Natural killer cell (primary cell): ENCODE measurements around the gene RD3L. TPM values are rescaled to one million over a fixed set of nuclear protein-coding genes. Genes with fewer than 3 reads are reported as not detected.

ENCODE experiments used
- ATAC-seq, 3 donors: fragments of 150-1000 bp in 2 of 3; fragments of 200-7000 bp in 1 of 3; cut with Tn5 transposase; 1 replicate in 1 of 3; 2 replicates in 2 of 3; pipeline ENCODE4 v1.10.0; 2021; ENCODE audit warnings: mild to moderate bottlenecking in 2 of 3, moderate library complexity in 2 of 3
- DNase-seq, 2 donors: peaks; one replicate each; pipeline versions ENCODE4 v3.0.0 to v3.0.0-alpha.2; 2013 to 2021; ENCODE audit warnings: mixed read lengths in 1 of 2
- H3K27ac ChIP-seq: one replicate; pipeline ENCODE4 v1.5.1; 2013; ENCODE audit warnings: mild to moderate bottlenecking, low read length
- H3K27me3 ChIP-seq: one replicate; pipeline ENCODE4 v1.6.1; 2013; ENCODE audit warnings: low read length; ENCODE audit not compliant: control insufficient read depth, insufficient read depth
- H3K36me3 ChIP-seq: one replicate; pipeline ENCODE4 v1.6.1; 2013; ENCODE audit warnings: low read length; ENCODE audit not compliant: control insufficient read depth, insufficient read depth
- H3K4me1 ChIP-seq: one replicate; pipeline ENCODE4 v1.6.1; 2013; ENCODE audit warnings: low read length; ENCODE audit not compliant: control insufficient read depth, insufficient read depth
- H3K4me3 ChIP-seq: one replicate; pipeline ENCODE4 v1.5.1; 2013; ENCODE audit warnings: low read length
- H3K9me3 ChIP-seq: one replicate; pipeline ENCODE4 v1.6.1; 2013; ENCODE audit warnings: low read length; ENCODE audit not compliant: control insufficient read depth, insufficient read depth
- H3K27ac Mint-ChIP-seq, 2 donors: one replicate each; pipeline ENCODE4 v1.8.0; 2022; ENCODE audit warnings: mild to moderate bottlenecking in 2 of 2, mixed read lengths in 2 of 2, moderate library complexity in 1 of 2
- H3K27me3 Mint-ChIP-seq, 2 donors: one replicate each; pipeline ENCODE4 v1.8.0; 2022; ENCODE audit warnings: low read depth in 2 of 2, mixed read lengths in 2 of 2
- H3K36me3 Mint-ChIP-seq: one replicate; pipeline ENCODE4 v1.8.0; 2022; ENCODE audit warnings: mixed read lengths
- H3K4me1 Mint-ChIP-seq, 2 donors: one replicate each; pipeline ENCODE4 v1.8.0; 2022; ENCODE audit warnings: mixed read lengths in 2 of 2
- H3K4me3 Mint-ChIP-seq: one replicate; pipeline ENCODE4 v1.8.0; 2022; ENCODE audit warnings: mild to moderate bottlenecking, moderate library complexity, mixed read lengths
- H3K9me3 Mint-ChIP-seq, 2 donors: one replicate each; pipeline ENCODE4 v1.8.0; 2022; ENCODE audit warnings: mixed read lengths in 2 of 2
- CTCF ChIP-seq: fragments of 200-600 bp; IDR thresholded peaks from one replicate; pipeline ENCODE4 v1.8.0; 2022; ENCODE audit warnings: antibody characterized with exemption
- WGBS: methylation state at CpG from one replicate; pipeline ENCODE4 v1.1.7; 2013; ENCODE audit warnings: missing lambda C conversion rate; ENCODE audit not compliant: insufficient coverage; 5-methylcytosine and 5-hydroxymethylcytosine counted together
- intact Hi-C: fragments of 100-400 bp; cut with micrococcal nuclease; formaldehyde crosslinking; loops from one replicate; pipeline ENCODE4 v1.14.2; 2022
- total RNA-seq, 4 donors: library from RNA; stranded (reverse); fragments of 120-200 nt in 1 of 4; gene quantifications; one replicate each; pipeline versions ENCODE4 v1.2.3 to v1.2.4, GENCODE V29; 2013 to 2022

RD3L gene
- total RNA-seq, 3 donors from 2014 or later (not counting 1 experiment from before 2014, with no cell fraction given) = not detected

DNA sequence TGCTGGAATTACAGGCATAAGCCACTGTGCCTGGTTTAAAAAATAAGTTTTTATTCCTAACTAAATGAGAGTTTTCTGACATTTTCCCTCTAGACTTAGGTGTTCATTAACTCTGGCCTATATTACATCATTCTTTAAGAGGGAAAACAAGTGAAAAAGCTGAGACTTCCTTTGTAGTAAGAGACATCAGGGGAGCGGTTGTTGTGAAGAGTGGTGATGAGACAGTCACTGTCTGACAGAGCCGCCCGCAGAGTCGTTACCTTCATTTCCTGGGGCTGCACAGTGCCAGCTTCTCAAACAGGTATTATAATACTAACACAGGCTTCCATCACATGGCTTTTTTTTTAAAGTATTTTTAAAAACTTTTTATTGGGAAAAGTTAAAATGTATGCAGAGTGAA, 33.7 kb downstream of the RD3L start:
- WGBS = no CpG with 5 or more reads among the region's 4 CpGs
- H3K9me3 Mint-ChIP-seq = no peaks in the 10 kb centered on the region
- H3K4me3 ChIP-seq = no peak overlapping the region
- DNase-seq (peak in 1 of 2 donors; percentile 67), ATAC-seq (peak; percentile 62 to 71 (median 69))
- H3K27me3 Mint-ChIP-seq = peaks cover 2 to 11% of the 10 kb centered on the region in 2 donors
- peaks cover 19 to 27% of the 10 kb centered on the region in 2 donors for H3K4me1 Mint-ChIP-seq
- no peaks in the 10 kb centered on the region for H3K9me3 ChIP-seq
- intact Hi-C loops = no loop called here
- peak overlapping the region; percentile 40 for H3K4me3 Mint-ChIP-seq
- peak overlapping the region; percentile 56 to 86 for H3K27ac Mint-ChIP-seq
- no peaks in the 10 kb centered on the region for H3K36me3 Mint-ChIP-seq
- peaks cover 20% of the 10 kb centered on the region for H3K36me3 ChIP-seq
- H3K27ac ChIP-seq = peak overlapping the region; percentile 26
- peaks cover 24% of the 10 kb centered on the region for H3K4me1 ChIP-seq
- no peak for TF ChIP-seq CTCF
- H3K27me3 ChIP-seq = no peaks in the 10 kb centered on the region

DNA sequence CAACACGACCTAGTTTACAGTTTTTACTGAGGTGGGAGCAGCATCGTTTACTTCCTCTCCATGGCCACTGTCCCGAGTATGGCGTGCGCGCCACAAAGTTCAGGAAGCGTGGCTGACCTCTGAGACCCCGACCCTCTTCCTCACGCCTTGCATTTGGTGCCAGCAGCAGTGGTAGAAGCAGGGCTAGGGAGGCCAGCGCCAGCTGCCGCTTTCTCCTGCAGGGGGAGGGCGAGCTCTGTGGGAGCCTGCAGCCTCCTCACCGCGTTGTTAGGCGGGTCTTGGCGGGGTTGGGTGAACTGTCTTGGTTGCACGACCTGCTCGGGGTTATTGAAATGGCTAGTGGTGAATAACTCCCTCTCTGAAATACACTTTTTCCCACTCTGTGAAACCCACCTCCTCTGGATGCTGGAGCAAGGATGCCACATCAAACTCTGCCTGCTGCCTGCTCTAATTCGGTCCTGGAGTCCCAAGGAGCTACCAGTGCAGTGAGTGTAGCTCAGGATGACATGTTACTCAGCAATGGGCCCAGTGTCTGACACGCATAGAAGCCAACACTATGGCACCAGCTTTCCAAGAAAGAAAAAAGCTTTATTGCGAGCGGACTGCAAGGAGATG, 36.4 kb downstream of the RD3L start:
- no peaks in the 10 kb centered on the region for H3K36me3 ChIP-seq
- Mint-ChIP-seq H3K27me3 (peaks cover 3 to 12% of the 10 kb centered on the region in 2 donors), H3K36me3 (no peaks in the 10 kb centered on the region), H3K4me1 (peaks cover 19 to 27% of the 10 kb centered on the region in 2 donors), H3K9me3 (no peaks in the 10 kb centered on the region), H3K27ac (no peak overlapping the region), H3K4me3 (no peak overlapping the region)
- DNase-seq = peak in 1 of 2 donors; percentile 55
- 29% methylated on average over 20 of the region's 22 CpGs for WGBS
- intact Hi-C loops = no loop called here
- peaks cover 27% of the 10 kb centered on the region for H3K4me1 ChIP-seq
- H3K4me3 ChIP-seq = no peak overlapping the region
- H3K27me3 ChIP-seq = no peaks in the 10 kb centered on the region
- H3K9me3 ChIP-seq = no peaks in the 10 kb centered on the region
- ATAC-seq = no peak
- no peak for TF ChIP-seq CTCF
- H3K27ac ChIP-seq = no peak overlapping the region

GRCh38 chr14:103904493-103905107, 37.7 kb downstream of the RD3L start:
- Mint-ChIP-seq H3K4me3 (no peak overlapping the region), H3K27ac (no peak overlapping the region), H3K27me3 (peaks cover 3 to 12% of the 10 kb centered on the region in 2 donors), H3K4me1 (peaks cover 10 to 18% of the 10 kb centered on the region in 2 donors), H3K36me3 (no peaks in the 10 kb centered on the region), H3K9me3 (no peaks in the 10 kb centered on the region)
- no peak for TF ChIP-seq CTCF
- DNase-seq (no peak), ATAC-seq (no peak)
- Histone ChIP-seq H3K4me1 (peaks cover 19% of the 10 kb centered on the region), H3K27me3 (no peaks in the 10 kb centered on the region), H3K36me3 (no peaks in the 10 kb centered on the region), H3K9me3 (no peaks in the 10 kb centered on the region), H3K27ac (no peak overlapping the region), H3K4me3 (no peak overlapping the region)
- intact Hi-C loops = no loop called here
- 93% methylated on average over 2 of the region's 2 CpGs for WGBS
